ENCODE results near the gene TTLL11. TPM values are rescaled to one million over a fixed set of nuclear protein-coding genes. Genes with fewer than 3 reads are reported as not detected.

Gene TTLL11
- total RNA-seq, 1 experiment from 2014 or later: 1.5 TPM

DNA sequence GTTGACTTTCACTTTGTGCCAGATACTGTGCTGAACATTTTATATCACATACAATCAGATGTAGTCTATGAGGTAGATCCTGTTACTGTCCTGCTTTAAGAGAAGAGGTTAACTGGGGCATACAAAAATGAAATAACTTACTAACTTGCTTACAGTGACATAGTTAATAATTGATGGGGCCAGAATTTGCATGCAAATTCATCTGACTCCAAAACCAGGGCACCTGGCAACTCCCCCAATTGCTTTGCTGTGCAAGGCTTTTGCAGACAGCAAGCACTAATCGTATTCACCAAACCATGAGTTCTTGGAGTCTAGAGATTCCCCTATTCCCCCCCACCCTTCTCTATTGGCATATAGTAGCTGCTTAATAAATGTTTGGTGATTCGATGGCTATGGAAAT lies 155.9 kb downstream of the TTLL11 start:
- no peak overlapping the region for H3K4me3 Mint-ChIP-seq
- no peak overlapping the region for H3K27ac ChIP-seq (ENCODE audit: insufficient read length, low read depth, low read length)
- H3K4me1 Mint-ChIP-seq: peaks cover 3 to 6% of the 10 kb centered on the region in 2 experiments; a peak in 3 of 4 replicates
- H3K9me3 Mint-ChIP-seq: no peaks in the 10 kb centered on the region
- H2BK12ac ChIP-seq (ENCODE audit: insufficient read length, low read depth, low read length): no peak overlapping the region
- no peaks in the 10 kb centered on the region for H3K27me3 ChIP-seq (ENCODE audit: insufficient read depth, low read length)
- no peak overlapping the region for H3K27ac Mint-ChIP-seq
- TF ChIP-seq, protein P1, sequence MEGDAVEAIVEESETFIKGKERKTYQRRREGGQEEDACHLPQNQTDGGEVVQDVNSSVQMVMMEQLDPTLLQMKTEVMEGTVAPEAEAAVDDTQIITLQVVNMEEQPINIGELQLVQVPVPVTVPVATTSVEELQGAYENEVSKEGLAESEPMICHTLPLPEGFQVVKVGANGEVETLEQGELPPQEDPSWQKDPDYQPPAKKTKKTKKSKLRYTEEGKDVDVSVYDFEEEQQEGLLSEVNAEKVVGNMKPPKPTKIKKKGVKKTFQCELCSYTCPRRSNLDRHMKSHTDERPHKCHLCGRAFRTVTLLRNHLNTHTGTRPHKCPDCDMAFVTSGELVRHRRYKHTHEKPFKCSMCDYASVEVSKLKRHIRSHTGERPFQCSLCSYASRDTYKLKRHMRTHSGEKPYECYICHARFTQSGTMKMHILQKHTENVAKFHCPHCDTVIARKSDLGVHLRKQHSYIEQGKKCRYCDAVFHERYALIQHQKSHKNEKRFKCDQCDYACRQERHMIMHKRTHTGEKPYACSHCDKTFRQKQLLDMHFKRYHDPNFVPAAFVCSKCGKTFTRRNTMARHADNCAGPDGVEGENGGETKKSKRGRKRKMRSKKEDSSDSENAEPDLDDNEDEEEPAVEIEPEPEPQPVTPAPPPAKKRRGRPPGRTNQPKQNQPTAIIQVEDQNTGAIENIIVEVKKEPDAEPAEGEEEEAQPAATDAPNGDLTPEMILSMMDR (conservative IDR thresholded peaks at IDR 0.05): no peak
- no peak overlapping the region for H3K4me2 ChIP-seq (ENCODE audit: insufficient read depth, insufficient read length, low read length)
- H3K79me2 ChIP-seq (ENCODE audit: insufficient read depth, low read length): no peaks in the 10 kb centered on the region
- DNase-seq: no peak
- H3K9me3 ChIP-seq (ENCODE audit: control insufficient read depth, low read depth, low read length): no peaks in the 10 kb centered on the region
- no peaks in the 10 kb centered on the region for H4K20me1 ChIP-seq (ENCODE audit: control insufficient read depth, insufficient read depth, insufficient read length)
- H2BK15ac ChIP-seq (ENCODE audit: low read depth, low read length): no peak overlapping the region
- no peak overlapping the region for H2BK5ac ChIP-seq (ENCODE audit: insufficient read length, low read length)
- no peak overlapping the region for H2AFZ ChIP-seq (ENCODE audit: low read length)
- no peaks in the 10 kb centered on the region for H3K23me2 ChIP-seq (ENCODE audit: insufficient read length, low read depth, low read length, poor library complexity, severe bottlenecking)
- H3K14ac ChIP-seq (ENCODE audit: insufficient read depth, low read length): no peak overlapping the region
- no peak overlapping the region for H3K56ac ChIP-seq (ENCODE audit: insufficient read length, low read depth, low read length)
- no peaks in the 10 kb centered on the region for H3K36me3 Mint-ChIP-seq (ENCODE audit: insufficient read depth in 1 of 3, low read depth in 3 of 3)
- H3K9ac ChIP-seq (ENCODE audit: extremely low read depth, insufficient read length, low read length): no peak overlapping the region
- H2BK120ac ChIP-seq (ENCODE audit: low read depth, low read length, poor library complexity, severe bottlenecking): no peak overlapping the region
- no peaks in the 10 kb centered on the region for H3K79me1 ChIP-seq (ENCODE audit: insufficient read depth, low read depth, low read length, poor library complexity, severe bottlenecking)
- no peak overlapping the region for H2AK5ac ChIP-seq (ENCODE audit: insufficient read length, low read length)
- H3K23ac ChIP-seq (ENCODE audit: insufficient read length, low read depth, low read length): no peak overlapping the region
- no peak overlapping the region for H3T11ph ChIP-seq (ENCODE audit: low read length)
- no peak overlapping the region for H3K18ac ChIP-seq (ENCODE audit: insufficient read length, low read depth, low read length)
- no peak overlapping the region for H3K4ac ChIP-seq (ENCODE audit: low read depth, low read length)
- H4K5ac ChIP-seq (ENCODE audit: insufficient read length, low read depth, low read length): no peak overlapping the region
- H3K4me1 ChIP-seq (ENCODE audit: insufficient read depth, low read length): peaks cover 2% of the 10 kb centered on the region; the same call in 1 of the 2 replicates
- H4K91ac ChIP-seq (ENCODE audit: insufficient read length, low read depth, low read length): no peak overlapping the region
- no peak overlapping the region for H4K8ac ChIP-seq (replicated peaks; ENCODE audit: insufficient read length, low read depth, low read length)
- no peak overlapping the region for H2BK20ac ChIP-seq (ENCODE audit: low read depth, low read length, poor library complexity, severe bottlenecking)
- WGBS (ENCODE audit: extremely low coverage, insufficient read length, low lambda C conversion rate): no CpG with 5 or more reads among the region's 2 CpGs
- peaks cover 6% of the 10 kb centered on the region for H3K27me3 Mint-ChIP-seq (ENCODE audit: low read depth)

Data from H9 (cell line).